Measurements from ENCODE around the gene ATXN7. TPM values are rescaled to one million over a fixed set of nuclear protein-coding genes. Genes with fewer than 3 reads are reported as not detected.

Gene ATXN7
- total RNA-seq, 2 donors from 2014 or later: 38.6 to 50.2 TPM

DNA sequence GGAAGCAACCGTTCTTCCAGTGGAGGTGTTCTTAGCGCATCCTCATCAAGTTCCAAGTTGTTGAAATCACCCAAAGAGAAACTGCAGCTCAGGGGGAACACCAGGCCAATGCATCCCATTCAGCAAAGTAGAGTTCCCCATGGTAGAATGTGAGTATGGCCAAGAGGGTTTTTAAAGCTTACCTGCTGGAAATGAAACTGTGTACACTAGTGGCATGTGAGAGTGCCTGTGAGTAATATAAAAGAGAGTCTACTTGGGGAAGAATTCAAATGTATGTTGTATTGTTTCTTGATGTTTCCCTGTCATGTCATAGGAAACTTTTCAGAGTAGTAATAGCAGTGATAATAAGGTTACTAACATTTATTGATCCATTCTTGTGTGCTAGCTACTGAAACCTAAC lies 116.4 kb downstream of the ATXN7 start:
- peaks cover 60% of the 10 kb centered on the region for H3K36me3 Mint-ChIP-seq (ENCODE audit: low read depth)
- no peaks in the 10 kb centered on the region for H3K9me3 Mint-ChIP-seq

GRCh38 chr3:63980830-63981498 lies 117.3 kb downstream of the ATXN7 start:
- no peaks in the 10 kb centered on the region for H3K27me3 Mint-ChIP-seq
- peak overlapping the region; percentile 82 for H3K4me3 Mint-ChIP-seq
- H3K36me3 Mint-ChIP-seq (ENCODE audit: low read depth): peaks cover 64% of the 10 kb centered on the region
- no peaks in the 10 kb centered on the region for H3K9me3 Mint-ChIP-seq
- peak overlapping the region; percentile 70 for H3K27ac Mint-ChIP-seq
- H3K4me1 Mint-ChIP-seq: peaks cover 56% of the 10 kb centered on the region
- ATAC-seq (replicated peaks): no peak

More for the DNA sequence above, 116.4 kb downstream of the ATXN7 start:
- H3K4me1 Mint-ChIP-seq: peaks cover 53% of the 10 kb centered on the region
- peak; percentile 74 for ATAC-seq (replicated peaks)
- peak overlapping the region; percentile 70 for H3K27ac Mint-ChIP-seq
- H3K27me3 Mint-ChIP-seq: no peaks in the 10 kb centered on the region
- H3K4me3 Mint-ChIP-seq: peak overlapping the region; percentile 82

GRCh38 chr3:63981980-63982379 lies 118.3 kb downstream of the ATXN7 start:
- ATAC-seq (replicated peaks): no peak
- H3K27ac Mint-ChIP-seq: peak overlapping the region; percentile 77
- H3K36me3 Mint-ChIP-seq (ENCODE audit: low read depth): peaks cover 73% of the 10 kb centered on the region
- no peaks in the 10 kb centered on the region for H3K27me3 Mint-ChIP-seq
- H3K4me3 Mint-ChIP-seq: peak overlapping the region; percentile 82
- H3K9me3 Mint-ChIP-seq: no peaks in the 10 kb centered on the region
- H3K4me1 Mint-ChIP-seq: peaks cover 51% of the 10 kb centered on the region

- H3K4me1 Mint-ChIP-seq: peaks cover 33% of the 10 kb centered on the region
- H3K9me3 Mint-ChIP-seq: no peaks in the 10 kb centered on the region
- peak overlapping the region; percentile 10 for H3K4me3 Mint-ChIP-seq
- ATAC-seq (replicated peaks): peak; percentile 45
- H3K36me3 Mint-ChIP-seq (ENCODE audit: low read depth): peaks cover 98% of the 10 kb centered on the region
- H3K27ac Mint-ChIP-seq: peak overlapping the region; percentile 64
- no peaks in the 10 kb centered on the region for H3K27me3 Mint-ChIP-seq
Measured at GRCh38 chr3:63984391-63984790, 120.7 kb downstream of the ATXN7 start.

GRCh38 chr3:63986146-63986545 lies 122.5 kb downstream of the ATXN7 start:
- no peaks in the 10 kb centered on the region for H3K27me3 Mint-ChIP-seq
- no peaks in the 10 kb centered on the region for H3K9me3 Mint-ChIP-seq
- no peak overlapping the region for H3K4me3 Mint-ChIP-seq
- peaks cover 99% of the 10 kb centered on the region for H3K36me3 Mint-ChIP-seq (ENCODE audit: low read depth)
- ATAC-seq (replicated peaks): no peak
- peaks cover 18% of the 10 kb centered on the region for H3K4me1 Mint-ChIP-seq
- peak overlapping the region; percentile 61 for H3K27ac Mint-ChIP-seq

DNA sequence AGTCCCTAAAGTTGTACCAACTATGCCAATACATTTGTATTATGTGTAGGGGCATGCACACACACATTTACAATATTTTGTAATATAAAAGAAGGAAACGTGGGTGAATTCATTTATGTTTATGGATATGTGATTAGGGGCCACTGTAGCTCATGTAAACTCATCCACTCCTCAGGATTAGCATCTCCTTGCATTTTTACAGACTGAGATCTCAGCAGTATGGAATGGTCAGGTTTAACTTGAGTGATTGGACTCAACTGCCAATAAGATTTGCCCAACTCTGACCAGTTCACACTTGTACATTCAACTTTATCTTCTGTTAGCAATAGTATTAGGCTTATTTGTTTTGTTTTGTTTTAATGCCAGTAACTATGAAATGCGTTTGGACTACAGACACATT lies 123.2 kb downstream of the ATXN7 start:
- ATAC-seq (replicated peaks): no peak
- peaks cover 18% of the 10 kb centered on the region for H3K4me1 Mint-ChIP-seq
- H3K27me3 Mint-ChIP-seq: no peaks in the 10 kb centered on the region
- no peaks in the 10 kb centered on the region for H3K9me3 Mint-ChIP-seq
- H3K36me3 Mint-ChIP-seq (ENCODE audit: low read depth): peaks cover 99% of the 10 kb centered on the region
- H3K4me3 Mint-ChIP-seq: no peak overlapping the region
- peak overlapping the region; percentile 61 for H3K27ac Mint-ChIP-seq

GRCh38 chr3:63988943-63989342 lies 125.3 kb downstream of the ATXN7 start:
- H3K9me3 Mint-ChIP-seq: no peaks in the 10 kb centered on the region
- H3K27me3 Mint-ChIP-seq: no peaks in the 10 kb centered on the region
- H3K4me1 Mint-ChIP-seq: peaks cover 21% of the 10 kb centered on the region
- no peak overlapping the region for H3K4me3 Mint-ChIP-seq
- ATAC-seq (replicated peaks): no peak
- H3K36me3 Mint-ChIP-seq (ENCODE audit: low read depth): peaks cover 99% of the 10 kb centered on the region
- H3K27ac Mint-ChIP-seq: peak overlapping the region; percentile 5

DNA sequence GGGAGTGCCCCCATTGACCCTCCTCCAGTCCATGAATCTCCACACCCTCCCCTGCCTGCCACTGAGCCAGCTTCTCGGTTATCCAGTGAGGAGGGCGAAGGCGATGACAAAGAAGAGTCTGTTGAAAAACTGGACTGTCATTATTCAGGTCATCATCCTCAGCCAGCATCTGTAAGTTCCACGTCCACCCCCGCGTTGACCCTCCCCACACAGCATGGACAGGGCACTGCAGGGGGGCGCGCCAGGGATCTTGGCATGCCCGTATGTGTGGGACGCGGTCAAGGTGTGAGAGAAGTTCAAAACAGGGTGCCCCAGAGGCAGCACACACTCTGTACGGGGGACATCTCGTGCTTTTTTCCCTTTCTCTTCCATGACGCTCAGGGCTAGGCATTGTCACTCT lies 126.5 kb downstream of the ATXN7 start:
- Mint-ChIP-seq H3K4me3 (no peak overlapping the region), H3K27me3 (no peaks in the 10 kb centered on the region), H3K36me3 (ENCODE audit: low read depth) (peaks cover 97% of the 10 kb centered on the region), H3K9me3 (no peaks in the 10 kb centered on the region), H3K27ac (no peak overlapping the region), H3K4me1 (peaks cover 18% of the 10 kb centered on the region)
- no peak for ATAC-seq (replicated peaks)

GRCh38 chr3:63990733-63991132 lies 127.1 kb downstream of the ATXN7 start:
- Mint-ChIP-seq H3K36me3 (ENCODE audit: low read depth) (peaks cover 97% of the 10 kb centered on the region), H3K27ac (peak overlapping the region; percentile 86), H3K4me1 (peaks cover 13% of the 10 kb centered on the region), H3K27me3 (no peaks in the 10 kb centered on the region), H3K9me3 (no peaks in the 10 kb centered on the region), H3K4me3 (no peak overlapping the region)
- ATAC-seq (replicated peaks): no peak

- H3K27ac Mint-ChIP-seq: peak overlapping the region; percentile 86
- peaks cover 17% of the 10 kb centered on the region for H3K4me1 Mint-ChIP-seq
- peaks cover 97% of the 10 kb centered on the region for H3K36me3 Mint-ChIP-seq (ENCODE audit: low read depth)
- H3K9me3 Mint-ChIP-seq: no peaks in the 10 kb centered on the region
- H3K27me3 Mint-ChIP-seq: no peaks in the 10 kb centered on the region
- no peak for ATAC-seq (replicated peaks)
- no peak overlapping the region for H3K4me3 Mint-ChIP-seq
Measured at GRCh38 chr3:63991666-63992065, 128.0 kb downstream of the ATXN7 start.

DNA sequence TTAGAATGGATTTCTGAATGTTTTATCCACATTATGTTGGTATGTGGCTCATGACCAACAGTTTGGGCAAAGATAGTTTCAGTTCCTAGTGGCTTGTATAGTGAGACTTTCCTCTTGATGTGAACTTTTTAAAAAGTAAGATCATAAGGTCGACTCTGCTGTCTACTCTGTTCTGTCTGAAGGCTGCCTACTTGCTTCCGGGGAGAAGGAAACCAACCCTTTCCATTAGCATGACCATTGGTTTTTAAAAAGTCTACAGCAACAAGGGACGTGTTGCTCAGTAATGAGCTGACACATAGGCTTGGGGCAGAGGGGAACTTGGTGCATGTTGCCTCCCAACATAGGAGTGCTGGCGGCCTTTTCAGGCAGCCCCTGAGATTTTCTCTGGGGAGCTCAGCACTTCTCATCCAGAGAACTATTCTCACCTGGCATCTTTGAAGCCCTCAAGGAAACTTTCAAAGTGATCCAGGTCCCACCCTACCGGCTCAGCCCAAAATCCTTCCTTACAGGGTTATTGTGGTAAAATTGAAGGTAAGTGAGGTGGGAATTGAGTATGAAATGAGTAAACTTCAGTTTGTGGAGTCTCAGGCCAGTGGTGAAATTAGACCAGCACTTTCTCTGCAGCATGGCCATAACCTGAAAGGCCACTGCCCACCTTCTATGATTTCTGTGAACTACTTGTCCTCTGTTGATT lies 129.0 kb downstream of the ATXN7 start:
- ATAC-seq (replicated peaks): no peak
- peak overlapping the region; percentile 8 for H3K27ac Mint-ChIP-seq
- H3K36me3 Mint-ChIP-seq (ENCODE audit: low read depth): peaks cover 97% of the 10 kb centered on the region
- H3K27me3 Mint-ChIP-seq: no peaks in the 10 kb centered on the region
- H3K9me3 Mint-ChIP-seq: no peaks in the 10 kb centered on the region
- no peak overlapping the region for H3K4me3 Mint-ChIP-seq
- peaks cover 18% of the 10 kb centered on the region for H3K4me1 Mint-ChIP-seq

- Mint-ChIP-seq H3K4me3 (no peak overlapping the region), H3K4me1 (peaks cover 18% of the 10 kb centered on the region), H3K27ac (peak overlapping the region; percentile 19), H3K9me3 (no peaks in the 10 kb centered on the region), H3K36me3 (ENCODE audit: low read depth) (peaks cover 97% of the 10 kb centered on the region), H3K27me3 (no peaks in the 10 kb centered on the region)
- peak; percentile 85 for ATAC-seq (replicated peaks)
Measured at GRCh38 chr3:63993653-63994079, 130.0 kb downstream of the ATXN7 start.

GRCh38 chr3:63995086-63995485 lies 131.4 kb downstream of the ATXN7 start:
- Mint-ChIP-seq H3K27ac (peak overlapping the region; percentile 45), H3K4me3 (no peak overlapping the region), H3K9me3 (no peaks in the 10 kb centered on the region), H3K36me3 (ENCODE audit: low read depth) (peaks cover 97% of the 10 kb centered on the region), H3K4me1 (peaks cover 18% of the 10 kb centered on the region), H3K27me3 (no peaks in the 10 kb centered on the region)
- ATAC-seq (replicated peaks): no peak

- peak overlapping the region; percentile 17 for H3K27ac Mint-ChIP-seq
- ATAC-seq (replicated peaks): no peak
Measured at GRCh38 chr3:63998852-63999754, 135.4 kb downstream of the ATXN7 start.

More at GRCh38 chr3:63998852-63999754, 135.4 kb downstream of the ATXN7 start:
- H3K4me1 Mint-ChIP-seq: peaks cover 14% of the 10 kb centered on the region
- H3K9me3 Mint-ChIP-seq: no peaks in the 10 kb centered on the region
- H3K27me3 Mint-ChIP-seq: no peaks in the 10 kb centered on the region
- peaks cover 74% of the 10 kb centered on the region for H3K36me3 Mint-ChIP-seq (ENCODE audit: low read depth)
- H3K4me3 Mint-ChIP-seq: no peak overlapping the region

Data from activated T-helper 17 cell treated with anti-CD3 and anti-CD28 coated beads, Interleukin-2, amount 50 U/mL, for 72 hours (primary cell).